Measurements from ENCODE around the gene TNFSF10.
"Not testable (repeated sequence)": the region's sequence is repeated elsewhere in the genome, so short reads cannot be mapped to it uniquely, and the experiment has no call there.

Gene TNFSF10

DNA sequence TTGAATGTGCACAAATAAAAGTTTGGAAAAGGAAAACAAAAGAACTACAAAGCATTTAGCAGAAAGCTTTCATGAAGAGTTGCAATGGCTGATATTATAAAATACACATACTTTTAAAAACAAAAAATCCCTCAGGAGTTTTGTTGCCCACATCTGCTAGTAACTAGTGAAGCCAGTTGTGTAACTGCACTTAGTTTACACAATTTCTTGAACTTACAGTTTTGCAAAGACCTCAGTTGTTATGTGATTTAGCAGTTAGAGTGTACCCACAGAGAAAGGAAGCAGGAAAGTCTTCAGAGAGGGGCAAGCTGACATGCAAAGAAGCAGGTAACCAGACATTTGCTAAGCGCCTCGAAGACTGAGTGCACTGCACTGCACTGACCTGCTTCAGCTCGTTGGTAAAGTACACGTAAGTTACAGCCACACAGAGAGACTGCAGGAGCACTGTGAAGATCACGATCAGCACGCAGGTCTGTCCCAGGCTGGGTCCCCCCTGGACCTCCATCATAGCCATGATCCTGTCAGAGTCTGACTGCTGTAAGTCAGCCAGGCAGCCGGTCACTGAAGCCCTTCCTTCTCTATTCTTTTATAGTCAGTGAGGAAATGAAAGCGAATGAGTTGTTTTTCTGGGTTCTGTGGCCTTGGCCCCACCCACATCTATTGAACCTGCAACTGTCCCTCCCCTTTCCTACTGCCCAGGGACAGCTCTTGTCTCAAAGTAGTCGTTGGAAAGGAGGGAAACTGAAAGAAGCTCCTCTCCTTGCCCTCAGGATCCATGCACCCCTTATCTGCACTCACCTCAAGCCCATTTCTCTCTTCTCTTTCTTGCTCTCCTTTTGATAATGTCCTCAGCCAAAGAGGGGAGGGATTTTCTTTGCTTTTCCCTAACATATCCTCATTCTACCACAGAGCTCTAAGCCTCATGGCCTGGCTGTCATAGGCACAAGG is at the start of gene TNFSF10:
TSS of gene TNFSF10 (minus strand) at position 560 of the 948 bp plus-strand sequence. CDS start at position 514, 46 bp downstream.
- DNase-seq: peak; percentile 79

DNA sequence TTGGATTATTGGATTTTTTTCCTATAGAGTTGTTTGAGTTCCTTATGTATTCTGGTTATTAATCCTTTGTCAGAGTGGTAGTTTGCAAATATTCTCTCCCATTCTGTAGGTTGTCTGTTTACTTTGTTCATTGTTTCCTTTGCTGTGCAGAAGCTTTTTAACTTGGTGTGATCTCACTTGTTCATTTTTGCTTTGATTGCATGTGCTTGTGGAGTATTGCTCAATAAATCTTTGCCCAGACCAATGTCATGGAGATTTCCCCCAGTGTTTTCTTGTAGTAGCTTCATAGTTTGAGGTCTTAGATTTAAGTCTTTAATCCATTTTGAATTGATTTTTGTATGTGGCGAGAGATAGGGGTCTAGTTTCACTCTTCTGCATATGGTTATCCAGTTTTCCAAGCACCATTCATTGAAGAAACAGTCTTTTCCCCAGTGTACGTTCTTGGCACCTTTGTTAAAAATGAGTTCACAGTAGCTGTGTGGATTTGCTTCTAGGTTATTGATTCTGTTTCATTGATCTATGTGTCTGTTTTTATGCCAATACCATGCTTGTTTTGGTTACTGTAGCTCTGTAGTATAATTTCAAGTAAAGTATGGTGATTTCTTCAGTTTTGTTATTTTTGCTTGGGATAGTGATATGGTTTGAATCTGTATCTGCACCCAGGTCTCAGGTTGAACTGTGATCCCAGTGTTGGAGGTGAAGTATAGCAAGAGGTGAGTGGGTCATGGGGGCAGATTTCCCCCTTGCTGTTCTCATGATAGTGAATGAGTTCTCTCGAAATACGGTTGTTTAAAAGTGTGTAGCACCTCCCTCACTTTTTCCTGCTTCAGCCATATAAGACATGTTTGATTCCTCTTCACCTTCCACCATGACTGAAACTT is 46.1 kb upstream of the TNFSF10 start:
- no peak for DNase-seq

DNA sequence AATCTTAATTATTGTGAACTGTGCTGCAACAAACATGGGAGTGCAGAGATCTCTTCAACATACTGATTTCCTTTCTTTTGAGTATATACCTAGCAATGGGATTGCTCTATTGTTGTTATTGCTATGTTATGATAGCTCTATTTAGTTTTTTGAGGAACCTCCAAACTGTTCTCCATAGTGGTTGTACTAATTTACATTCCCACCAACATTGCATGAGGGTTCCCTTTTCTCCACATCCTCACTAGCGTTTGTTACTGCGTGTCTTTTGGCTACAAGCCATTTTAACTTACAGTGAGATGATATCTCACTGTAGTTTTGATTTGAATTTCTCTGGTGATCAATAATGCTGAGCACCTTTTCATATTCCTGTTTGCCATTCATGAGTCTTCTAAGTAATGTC is 45.5 kb upstream of the TNFSF10 start:
- no peak for DNase-seq

DNA sequence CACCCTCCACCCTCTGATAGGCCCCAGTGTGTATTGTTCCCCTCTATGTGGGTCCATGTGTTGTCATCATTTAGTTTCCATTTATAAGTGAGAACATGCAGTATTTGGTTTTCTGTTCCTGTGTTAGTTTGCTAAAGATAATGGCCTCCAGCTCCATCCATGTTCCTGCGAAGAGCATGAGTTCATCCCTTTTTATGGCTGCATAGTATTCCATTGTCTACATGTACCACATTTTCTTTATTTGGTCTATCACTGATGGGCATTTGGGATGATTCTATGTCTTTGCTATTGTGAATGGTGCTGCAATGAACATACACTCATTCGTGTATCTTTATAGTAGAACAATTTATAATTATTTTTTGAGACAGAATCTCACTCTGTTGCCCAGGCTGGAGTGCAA is 43.6 kb upstream of the TNFSF10 start:
- DNase-seq: not testable (repeated sequence)

DNA sequence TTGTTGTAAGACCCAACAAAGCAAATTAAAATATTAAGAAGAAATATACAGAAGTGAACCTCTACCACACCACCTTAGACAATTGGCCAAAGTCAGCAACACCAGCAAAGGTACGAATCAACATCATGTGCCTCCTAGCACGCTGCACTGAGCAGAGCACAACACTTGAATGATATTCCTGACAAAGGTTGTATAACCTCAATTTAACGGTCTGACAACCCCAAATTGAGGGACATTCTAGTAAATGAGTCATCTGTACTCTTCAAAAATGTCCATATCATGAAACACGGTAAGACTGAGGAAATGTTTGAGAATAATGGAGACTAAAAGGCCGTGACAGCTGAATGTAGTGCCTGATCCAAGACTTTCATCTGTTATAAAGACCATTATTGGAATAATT is 41.3 kb upstream of the TNFSF10 start:
- no peak for DNase-seq

DNA sequence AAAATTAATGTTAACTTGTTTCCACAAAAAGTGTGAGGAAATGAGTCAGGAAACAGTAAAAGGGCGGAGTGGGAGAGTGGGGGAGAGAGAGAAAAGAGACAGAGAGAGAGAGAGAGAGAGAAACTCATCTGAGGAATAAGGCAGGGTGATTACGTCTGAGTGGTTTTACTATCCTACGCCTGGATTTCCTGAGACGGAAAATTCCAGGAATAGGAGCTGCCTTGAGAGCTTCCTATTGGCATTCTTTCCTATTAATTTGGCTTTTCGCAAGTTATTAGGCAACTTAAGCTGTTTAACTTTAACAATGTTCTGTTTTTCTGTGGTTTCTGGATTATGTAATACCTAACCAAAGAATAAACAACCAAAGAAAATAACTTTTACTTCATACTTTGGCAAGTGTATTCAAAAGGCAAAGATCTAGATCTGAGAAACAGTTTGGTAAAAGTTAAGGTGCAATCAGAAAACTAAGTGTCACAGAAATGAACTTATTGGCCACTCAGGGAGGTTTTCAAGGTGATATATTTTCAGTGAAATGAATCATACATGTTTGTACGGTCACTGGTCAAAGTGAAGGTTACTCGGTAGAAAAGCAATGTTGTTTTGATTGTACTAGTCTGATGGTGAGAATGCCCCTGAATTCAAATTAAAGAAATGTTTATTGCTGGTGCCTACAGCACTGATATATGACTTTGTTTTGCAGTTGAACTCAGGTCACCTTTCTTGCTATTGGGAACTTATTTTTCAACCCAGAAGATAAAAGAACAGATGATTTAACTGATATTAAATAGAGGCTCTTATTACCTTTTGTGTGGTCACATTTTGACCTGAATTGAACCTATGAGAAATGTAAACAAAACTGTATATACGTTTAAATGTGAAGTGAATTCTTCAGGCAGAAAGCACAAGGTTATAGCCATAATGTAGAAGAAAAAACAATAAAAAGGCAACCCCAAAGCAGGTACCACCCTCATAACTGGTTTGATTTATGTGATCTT is 39.9 kb upstream of the TNFSF10 start:
- peak; percentile 37 for DNase-seq

DNA sequence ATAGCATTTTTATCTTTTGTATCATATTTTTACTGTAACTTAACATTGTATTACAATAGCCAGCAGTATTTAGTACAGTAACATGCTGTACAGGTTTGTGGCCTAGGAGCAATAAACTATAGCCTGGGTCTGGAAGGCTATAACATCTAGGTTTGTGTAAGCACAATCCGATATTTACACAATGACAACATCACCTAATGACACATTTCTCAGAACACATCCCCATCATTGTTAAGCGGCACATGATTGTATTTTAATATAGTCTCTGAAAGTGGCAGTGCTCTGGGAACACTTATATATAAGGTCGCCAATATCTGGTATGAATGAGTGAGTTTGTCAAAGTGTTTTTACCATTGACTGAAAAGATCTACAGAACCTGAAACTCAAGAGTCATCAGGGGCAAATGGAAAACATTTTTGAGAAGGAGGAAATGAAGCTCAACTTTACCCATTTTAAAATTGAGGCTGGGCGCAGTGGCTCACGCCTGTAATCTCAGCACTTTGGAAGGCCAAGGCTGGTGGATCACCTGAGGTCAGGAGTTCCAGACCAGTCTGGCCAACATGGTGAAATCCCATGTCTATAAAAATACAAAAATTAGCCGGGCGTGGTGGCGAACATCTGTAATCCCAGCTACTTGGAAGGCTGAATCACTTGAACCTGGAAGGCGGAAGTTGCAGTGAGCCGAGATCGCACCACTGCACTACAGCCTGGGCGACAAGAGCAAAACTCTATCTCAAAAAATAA is 38.8 kb upstream of the TNFSF10 start:
- DNase-seq: no peak

DNA sequence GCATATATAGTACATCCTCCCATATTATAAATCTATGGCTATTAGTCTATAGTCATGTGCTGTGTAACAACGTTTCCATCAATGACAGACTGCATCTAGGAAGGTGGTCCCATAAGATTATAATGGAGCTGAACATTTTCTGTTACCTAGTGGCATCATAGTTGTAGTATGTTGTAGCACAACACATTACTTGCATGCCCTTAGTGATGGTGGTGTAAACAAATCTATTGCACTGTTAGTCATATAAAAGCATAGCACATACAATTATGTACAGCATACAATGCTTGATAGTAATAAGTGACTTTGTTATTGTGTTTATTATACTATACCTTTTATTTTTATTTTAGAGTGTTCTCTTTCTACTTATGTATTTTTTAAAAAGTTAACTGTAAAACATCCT is 37.4 kb upstream of the TNFSF10 start:
- DNase-seq: no peak

DNA sequence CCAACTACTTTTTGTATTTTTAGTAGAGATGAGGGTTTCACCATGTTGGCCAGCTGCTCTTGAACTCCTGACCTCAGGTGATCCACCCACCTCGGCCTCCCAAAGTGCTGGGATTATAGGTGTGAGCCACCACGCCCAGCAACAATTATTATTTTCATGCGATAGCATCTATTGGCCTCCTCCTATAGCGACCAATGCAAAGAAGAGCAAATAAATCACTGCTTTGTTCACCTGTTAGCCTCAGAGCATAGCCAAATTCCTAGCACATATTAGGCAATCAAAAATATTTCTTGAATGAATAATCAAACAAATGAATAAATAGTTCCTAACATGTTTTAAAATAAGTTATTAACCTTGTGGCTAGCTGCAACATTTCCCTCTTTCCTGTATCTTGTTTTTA is 36.8 kb upstream of the TNFSF10 start:
- DNase-seq: no peak

DNA sequence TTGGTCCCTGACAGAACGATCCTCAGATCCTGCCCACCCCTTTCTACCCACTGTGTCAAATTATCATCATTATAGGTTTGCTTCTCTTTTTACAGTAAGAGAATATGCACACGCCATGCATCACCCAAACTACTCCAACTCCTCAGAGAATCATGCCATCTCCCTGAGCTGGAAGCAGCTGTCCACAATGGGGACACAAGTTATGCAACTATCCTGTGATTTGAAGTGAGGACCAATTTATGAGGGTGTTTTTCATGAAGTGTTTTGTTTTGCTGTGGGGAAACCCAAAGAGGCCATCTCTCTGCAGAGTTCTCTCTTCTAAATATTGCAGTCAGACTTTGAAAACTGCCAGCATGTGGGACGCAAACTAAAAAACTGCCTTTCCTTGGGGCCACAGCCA is 35.8 kb upstream of the TNFSF10 start:
- no peak for DNase-seq

DNA sequence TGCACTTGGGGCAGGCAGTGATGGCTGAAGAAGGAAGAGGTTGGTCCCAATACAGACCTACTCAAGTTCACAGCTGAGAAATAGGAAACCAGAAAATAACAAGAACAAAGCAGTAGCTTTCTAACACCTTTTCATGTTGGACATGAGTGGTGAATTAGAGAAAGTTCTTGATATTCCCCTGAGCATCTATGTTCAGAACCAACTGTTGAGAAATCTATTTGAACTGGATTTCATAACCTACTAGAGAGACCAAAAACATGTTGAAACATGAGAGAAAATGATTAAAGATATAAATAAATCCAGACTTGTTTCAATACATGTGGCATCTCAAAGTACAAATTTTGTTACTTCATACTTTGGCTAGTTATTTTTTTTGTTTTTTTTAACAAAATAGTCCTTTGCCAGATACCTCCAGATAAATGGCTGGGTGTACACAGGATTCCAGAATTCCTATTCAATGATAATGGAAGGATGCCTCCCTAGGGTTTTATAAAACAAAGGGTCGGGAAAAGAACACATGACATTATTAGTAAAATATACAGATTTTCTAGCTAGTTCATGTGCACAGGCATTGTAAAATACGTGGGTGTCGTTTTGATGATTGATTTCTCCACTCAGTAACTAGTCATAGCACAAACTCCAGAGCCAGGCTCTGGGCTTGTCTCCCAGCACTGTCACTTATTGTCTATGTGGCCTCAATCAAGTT is 34.4 kb upstream of the TNFSF10 start:
- DNase-seq: no peak

DNA sequence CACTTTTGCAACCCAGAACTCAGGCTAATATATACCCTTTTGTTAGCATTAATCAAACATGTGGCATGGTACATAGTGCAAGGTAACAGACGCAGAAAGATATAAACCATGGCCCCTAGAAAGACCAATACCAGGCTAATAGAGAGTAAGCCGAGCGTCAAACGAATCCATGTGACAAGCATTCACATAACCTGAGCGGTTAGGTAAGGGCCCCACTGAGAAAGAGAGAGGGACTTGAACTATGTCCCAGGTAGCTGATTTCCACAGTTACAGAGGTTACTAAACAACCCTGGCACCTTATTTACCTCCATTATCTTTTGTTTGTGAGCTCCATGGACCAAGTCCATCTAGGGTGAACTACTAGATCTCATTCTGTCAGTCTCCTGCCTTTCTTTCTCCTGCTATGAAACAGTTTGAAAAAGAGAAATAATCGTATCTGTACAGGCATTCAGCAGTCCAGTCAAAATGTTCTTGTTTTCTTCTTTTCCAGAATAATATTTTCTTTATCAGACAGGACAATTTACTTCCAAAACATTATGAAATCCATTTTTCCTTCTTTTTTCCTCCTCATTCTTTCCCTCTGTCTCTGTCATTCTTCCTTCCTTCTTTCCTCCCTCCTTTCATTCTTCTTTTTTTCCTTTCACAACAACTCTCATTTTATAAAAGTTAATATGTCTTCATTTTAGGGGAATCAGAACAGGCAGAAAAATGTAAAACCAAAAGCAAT is 30.5 kb upstream of the TNFSF10 start:
- no peak for DNase-seq

DNA sequence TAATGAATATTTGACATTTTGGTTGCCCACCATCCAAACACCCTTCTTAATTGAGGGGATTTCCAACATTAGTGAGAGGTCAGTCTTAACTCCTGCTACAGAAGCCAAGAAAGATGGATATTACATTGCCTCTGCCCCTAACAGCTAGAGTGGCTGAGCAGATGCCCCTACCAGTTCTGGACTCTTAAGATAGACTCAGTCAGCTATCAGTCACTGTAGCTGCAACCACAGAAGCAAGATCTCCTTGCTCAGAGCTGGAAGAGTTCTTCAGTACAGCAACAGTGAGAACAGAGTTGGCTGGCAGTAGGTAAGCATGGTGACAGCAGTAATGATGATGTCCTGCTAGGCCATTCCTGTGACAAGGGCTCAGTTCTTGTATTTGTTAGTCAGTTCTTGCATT is 29.4 kb upstream of the TNFSF10 start:
- no peak for DNase-seq

DNA sequence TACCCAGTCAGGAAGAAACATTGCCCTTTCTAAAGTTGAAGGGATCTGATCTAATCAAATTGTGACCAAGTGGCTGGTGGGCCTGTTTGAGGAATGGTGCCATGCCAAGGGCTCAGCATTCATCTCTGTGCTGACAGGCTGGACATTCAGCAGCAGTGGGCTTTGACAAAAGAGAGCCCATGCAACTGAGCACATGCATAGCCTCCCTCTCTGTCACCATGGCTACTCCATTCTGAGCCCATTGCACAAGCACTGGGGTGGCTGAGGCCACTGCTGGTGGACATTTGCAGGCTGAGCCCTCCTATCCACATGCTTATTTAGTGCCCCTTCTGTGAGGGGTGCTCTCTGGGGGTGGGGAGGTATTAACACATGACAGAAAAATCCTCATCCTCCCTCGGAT is 28.6 kb upstream of the TNFSF10 start:
- DNase-seq: no peak

DNA sequence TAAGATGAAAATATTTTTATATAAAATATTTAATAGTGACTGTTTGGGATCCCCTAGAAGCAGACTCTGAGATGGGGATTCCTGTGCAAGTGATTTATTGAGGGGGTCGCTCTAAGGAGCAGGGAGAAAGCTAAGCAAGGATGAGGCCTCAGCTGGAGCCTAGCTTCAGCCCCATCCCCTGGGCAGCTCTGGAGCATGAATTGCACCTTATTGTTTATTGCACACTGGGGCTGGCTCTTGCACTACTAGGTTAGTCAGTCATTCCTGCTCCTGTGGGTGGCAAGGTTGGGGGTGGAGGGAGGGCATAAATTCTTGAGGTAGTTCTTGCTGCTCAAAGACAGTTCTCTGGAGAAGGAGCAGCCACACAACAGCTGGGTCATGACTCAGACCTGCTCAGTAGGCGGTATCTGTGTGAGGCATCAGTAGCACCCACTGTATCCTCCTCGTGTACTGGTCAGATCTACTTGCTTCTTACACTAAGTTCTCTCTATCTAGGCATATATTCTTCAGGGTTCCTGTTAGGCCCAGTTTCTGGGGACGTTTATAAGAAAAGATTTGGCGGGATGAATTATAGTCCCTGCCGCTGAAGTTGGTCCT is 27.2 kb upstream of the TNFSF10 start:
- peak; percentile 26 for DNase-seq

DNA sequence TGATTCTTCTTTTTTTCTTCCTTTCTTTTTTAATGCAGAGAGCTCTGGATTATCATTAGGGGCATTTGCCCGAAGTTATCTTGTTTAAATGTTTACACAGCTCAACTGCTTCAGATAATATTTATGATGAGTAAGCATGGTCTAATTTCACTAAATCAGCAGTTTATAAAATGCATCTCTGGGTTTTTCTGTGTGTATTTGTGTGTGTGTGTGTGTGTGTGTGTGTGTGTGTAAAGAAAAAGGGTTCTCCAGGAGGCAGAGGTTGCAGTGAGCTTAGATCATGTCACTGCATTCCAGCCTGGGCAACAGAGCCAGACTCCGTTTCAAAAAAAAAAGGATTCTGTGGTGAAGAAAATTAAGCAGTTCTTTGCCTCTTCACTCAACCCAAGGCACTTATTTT is 25.9 kb upstream of the TNFSF10 start:
- no peak for DNase-seq

DNA sequence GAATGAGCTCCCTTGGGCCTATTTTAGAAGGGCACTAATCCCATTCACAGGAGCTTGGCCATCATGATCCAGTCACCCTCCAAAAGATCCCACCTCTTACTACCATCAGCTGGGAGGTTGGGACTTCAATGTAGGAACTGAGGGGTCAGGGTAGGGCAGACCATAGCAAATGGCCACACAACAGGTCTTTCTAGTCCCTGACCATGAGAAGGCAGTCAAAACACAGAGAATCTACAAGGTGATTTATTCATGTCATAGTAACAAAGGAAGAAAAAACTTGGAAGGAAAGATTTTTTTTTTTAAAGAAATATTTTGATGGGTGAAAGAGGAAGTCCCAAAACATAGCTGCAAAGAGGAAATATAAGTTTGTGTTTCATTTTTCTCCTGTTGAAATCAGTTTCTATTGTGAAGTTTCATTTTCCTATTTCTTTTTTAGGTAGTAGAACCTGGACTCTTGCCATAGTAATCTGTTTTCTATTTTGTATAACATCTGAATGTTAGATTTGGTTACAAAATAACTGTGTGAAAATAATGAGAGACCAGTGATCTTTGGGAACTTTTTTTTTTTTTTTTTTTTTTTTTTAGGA is 23.5 kb upstream of the TNFSF10 start:
- no peak for DNase-seq

DNA sequence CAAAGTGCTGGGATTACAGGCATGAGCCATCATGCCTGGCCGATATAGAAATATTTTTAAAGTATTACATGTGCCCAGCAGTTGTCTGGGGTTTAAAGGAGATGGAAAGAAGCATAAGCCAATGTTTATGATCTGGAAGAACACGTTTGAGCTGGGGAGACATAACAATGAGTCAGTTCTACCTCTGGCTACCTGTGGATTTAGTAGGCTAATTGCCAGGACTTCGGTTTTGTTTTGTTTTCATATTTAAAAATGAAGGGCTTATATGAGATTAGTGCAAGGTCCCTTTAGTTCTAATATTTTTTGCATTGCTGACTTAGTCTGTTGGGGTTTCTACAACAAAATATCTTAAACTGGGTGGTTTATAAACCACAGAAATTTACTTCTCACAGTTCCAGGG is 22.9 kb upstream of the TNFSF10 start:
- no peak for DNase-seq

DNA sequence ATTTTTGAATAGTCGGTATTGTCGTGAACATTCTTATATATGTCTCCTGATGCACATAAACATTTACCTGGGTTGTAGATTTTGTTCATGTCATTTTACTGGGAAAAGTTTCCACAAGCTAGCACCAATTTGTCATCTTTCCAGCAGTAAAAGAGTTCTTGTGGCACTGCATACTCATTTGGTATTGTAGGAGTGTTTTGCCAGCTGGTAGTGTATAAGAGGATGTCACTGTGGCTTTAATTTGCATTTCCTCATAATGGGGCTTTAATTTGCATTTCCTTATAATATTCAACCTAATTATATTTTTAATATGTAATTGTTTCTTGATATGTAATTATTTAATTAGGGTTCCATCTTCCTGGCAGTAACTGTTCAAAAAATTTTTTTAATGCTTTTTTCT is 21.2 kb upstream of the TNFSF10 start:
- no peak for DNase-seq

DNA sequence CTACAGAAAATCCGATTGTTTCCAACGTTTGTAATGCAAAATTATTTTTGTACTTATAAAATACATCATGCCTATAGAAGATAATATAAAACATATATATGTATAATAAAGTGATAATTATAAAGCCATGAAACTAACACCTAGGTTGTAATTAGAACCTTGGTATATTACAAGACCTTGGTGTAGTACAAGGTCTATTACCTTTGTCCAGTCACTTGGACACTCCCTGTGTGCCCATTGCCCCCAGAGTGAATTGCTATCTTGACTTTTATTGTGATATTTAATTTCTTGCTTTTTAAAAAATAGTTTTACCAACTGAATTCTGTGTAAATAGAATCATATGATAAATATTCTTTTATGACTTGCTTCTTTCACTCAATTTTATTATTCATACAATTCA is 20.7 kb upstream of the TNFSF10 start:
- DNase-seq: no peak

Measured in CD4-positive, alpha-beta T cell treated with Interleukin-10 for 1 hour (primary cell).